ENCODE results near the gene GDAP2.

The GDAP2 gene

DNA sequence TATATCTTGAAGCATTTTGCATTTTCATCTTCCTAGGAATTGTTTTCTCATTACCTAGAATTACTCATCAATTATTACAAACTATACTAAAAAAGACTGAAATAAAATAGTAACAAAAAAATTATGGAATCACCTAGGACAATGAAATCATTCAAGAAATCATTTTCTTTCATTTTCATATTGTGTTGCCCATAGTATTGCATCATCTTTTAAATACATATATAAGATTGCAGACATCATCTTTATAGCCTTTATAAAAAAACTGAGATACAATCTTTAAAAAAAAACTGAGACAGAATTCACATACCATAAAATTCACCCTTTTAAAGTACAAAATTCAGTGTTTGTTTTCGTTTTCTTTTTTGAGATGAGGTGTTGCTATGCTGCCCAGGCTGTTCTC is 29.6 kb downstream of the GDAP2 start:
- TF ChIP-seq, protein P1, sequence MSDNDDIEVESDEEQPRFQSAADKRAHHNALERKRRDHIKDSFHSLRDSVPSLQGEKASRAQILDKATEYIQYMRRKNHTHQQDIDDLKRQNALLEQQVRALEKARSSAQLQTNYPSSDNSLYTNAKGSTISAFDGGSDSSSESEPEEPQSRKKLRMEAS (IDR thresholded peaks at IDR 0.05; ENCODE audit: low read depth, low read length), result no peak
- TF ChIP-seq POLR2A (IDR thresholded peaks at IDR 0.05; ENCODE audit: extremely low read depth, insufficient read length), result no peak
- no peak for TF ChIP-seq MYC (IDR thresholded peaks at IDR 0.05; ENCODE audit: low read depth, low read length)
- TF ChIP-seq, protein P2, sequence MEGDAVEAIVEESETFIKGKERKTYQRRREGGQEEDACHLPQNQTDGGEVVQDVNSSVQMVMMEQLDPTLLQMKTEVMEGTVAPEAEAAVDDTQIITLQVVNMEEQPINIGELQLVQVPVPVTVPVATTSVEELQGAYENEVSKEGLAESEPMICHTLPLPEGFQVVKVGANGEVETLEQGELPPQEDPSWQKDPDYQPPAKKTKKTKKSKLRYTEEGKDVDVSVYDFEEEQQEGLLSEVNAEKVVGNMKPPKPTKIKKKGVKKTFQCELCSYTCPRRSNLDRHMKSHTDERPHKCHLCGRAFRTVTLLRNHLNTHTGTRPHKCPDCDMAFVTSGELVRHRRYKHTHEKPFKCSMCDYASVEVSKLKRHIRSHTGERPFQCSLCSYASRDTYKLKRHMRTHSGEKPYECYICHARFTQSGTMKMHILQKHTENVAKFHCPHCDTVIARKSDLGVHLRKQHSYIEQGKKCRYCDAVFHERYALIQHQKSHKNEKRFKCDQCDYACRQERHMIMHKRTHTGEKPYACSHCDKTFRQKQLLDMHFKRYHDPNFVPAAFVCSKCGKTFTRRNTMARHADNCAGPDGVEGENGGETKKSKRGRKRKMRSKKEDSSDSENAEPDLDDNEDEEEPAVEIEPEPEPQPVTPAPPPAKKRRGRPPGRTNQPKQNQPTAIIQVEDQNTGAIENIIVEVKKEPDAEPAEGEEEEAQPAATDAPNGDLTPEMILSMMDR (IDR thresholded peaks at IDR 0.05; ENCODE audit: low read depth, low read length), result no peak
- DNase-seq (ENCODE audit: low read depth), result no peak
- no peak overlapping the region for H3K4me3 ChIP-seq (ENCODE audit: low read depth, low read length)

DNA sequence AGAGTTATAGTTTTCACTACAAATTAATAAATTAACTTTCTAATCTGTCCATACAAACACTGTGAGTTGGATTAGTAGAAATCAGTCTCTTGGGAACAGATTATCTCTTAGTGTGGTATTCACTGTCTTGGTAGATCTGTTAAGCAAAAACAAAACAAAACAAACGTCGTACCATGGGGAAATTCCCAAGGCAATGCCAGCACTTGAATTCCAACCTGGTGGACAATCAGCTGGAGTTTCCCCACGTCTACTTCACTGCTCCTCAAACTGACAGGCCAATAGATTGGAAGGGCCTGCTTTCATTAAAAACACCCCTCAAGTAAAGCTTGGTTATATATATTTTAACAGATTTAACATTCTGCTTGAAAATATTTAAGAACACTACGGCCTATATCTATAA is 31.9 kb downstream of the GDAP2 start:
- DNase-seq (ENCODE audit: low read depth), result no peak
- TF ChIP-seq MYC (IDR thresholded peaks at IDR 0.05; ENCODE audit: low read depth, low read length) (no peak), POLR2A (IDR thresholded peaks at IDR 0.05; ENCODE audit: extremely low read depth, insufficient read length) (no peak)
- TF ChIP-seq, protein P2 (IDR thresholded peaks at IDR 0.05; ENCODE audit: low read depth, low read length), result no peak
- TF ChIP-seq, protein P1 (IDR thresholded peaks at IDR 0.05; ENCODE audit: low read depth, low read length), result no peak
- no peak overlapping the region for H3K4me3 ChIP-seq (ENCODE audit: low read depth, low read length)

DNA sequence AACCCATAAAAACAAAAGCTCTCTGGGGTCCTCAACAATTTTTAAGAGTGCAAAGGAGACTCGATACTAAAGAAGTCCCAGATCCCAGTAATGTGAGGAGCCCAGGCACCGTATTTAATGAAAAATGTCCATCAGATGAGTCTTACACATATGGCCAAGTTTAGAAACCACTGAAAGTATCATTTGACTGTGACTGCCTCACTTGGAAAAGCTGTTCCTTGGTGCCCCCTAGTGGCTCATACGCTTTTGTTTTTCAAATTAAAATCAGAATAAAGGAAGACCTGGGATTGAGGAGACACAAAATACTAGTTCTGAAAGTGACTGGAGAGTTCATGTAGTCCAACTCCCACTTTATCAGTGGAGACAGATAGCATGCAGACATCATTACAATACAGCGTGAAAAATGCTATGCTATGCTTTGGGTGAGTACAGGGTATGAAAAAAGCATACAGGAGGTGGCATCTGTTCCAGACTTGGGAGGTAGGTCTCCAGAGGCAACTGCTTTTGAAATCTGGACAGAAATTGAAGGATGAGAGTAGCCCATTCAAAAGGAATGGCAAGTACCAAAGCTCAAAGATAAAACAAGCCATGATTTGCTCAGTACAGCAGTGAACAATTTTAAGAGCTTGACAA is 33.8 kb downstream of the GDAP2 start:
- TF ChIP-seq, protein P1 (IDR thresholded peaks at IDR 0.05; ENCODE audit: low read depth, low read length), result 0 out of 2 replicates have a peak, but pooled peaks have one; percentile 16
- no peak for TF ChIP-seq POLR2A (IDR thresholded peaks at IDR 0.05; ENCODE audit: extremely low read depth, insufficient read length)
- TF ChIP-seq, protein P2 (IDR thresholded peaks at IDR 0.05; ENCODE audit: low read depth, low read length), result peak; percentile 60
- H3K4me3 ChIP-seq (ENCODE audit: low read depth, low read length), result no peak overlapping the region
- peak; percentile 72 for DNase-seq (ENCODE audit: low read depth)

DNA sequence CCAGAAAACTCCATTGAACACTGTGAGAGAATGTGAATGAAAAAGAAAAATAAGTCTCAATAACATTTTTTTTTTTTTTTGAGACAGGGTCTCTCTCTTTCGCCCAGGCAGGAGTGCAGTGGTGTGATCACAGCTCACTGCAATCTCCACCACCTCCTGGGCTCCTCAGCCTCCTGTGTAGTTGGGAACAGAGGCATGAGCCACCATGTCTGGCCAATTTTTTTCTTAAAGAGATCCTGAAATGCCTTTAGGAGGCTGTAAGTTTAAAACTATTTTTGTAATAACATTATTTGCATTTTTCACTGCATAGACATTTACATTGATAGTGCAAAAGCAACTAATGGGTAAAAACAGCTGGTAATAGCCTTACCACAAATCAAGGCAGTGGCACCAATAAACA is 35.3 kb downstream of the GDAP2 start:
- DNase-seq (ENCODE audit: low read depth), result no peak
- TF ChIP-seq, protein P2 (IDR thresholded peaks at IDR 0.05; ENCODE audit: low read depth, low read length), result no peak
- TF ChIP-seq POLR2A (IDR thresholded peaks at IDR 0.05; ENCODE audit: extremely low read depth, insufficient read length) (no peak), MYC (IDR thresholded peaks at IDR 0.05; ENCODE audit: low read depth, low read length) (no peak)
- TF ChIP-seq, protein P1 (IDR thresholded peaks at IDR 0.05; ENCODE audit: low read depth, low read length), result no peak

DNA sequence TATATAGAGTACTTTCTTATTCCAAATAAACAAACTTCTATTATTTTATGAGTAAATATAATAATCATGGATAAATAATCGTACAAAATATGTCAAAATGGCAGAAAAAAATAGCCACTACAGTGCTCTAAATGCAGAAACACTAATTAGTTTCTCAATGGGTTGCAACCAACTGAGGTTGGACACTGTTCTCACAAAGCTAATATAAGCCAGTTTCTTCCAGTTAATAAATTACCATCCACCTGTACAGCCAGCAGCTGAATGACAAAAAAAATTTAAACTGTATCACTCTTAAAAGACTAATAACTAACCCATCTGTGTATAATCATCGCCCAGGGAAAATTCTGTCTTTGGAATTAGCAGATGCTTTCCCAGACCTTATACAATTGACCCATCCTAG is 36.9 kb downstream of the GDAP2 start:
- no peak overlapping the region for H3K4me3 ChIP-seq (ENCODE audit: low read depth, low read length)
- DNase-seq (ENCODE audit: low read depth), result no peak
- TF ChIP-seq, protein P1 (IDR thresholded peaks at IDR 0.05; ENCODE audit: low read depth, low read length), result no peak
- TF ChIP-seq MYC (IDR thresholded peaks at IDR 0.05; ENCODE audit: low read depth, low read length) (no peak), POLR2A (IDR thresholded peaks at IDR 0.05; ENCODE audit: extremely low read depth, insufficient read length) (no peak)
- TF ChIP-seq, protein P2 (IDR thresholded peaks at IDR 0.05; ENCODE audit: low read depth, low read length), result no peak

More for the DNA sequence above, 35.3 kb downstream of the GDAP2 start:
- no peak overlapping the region for H3K4me3 ChIP-seq (ENCODE audit: low read depth, low read length)

Data from NB4 (cell line).